ENCODE results near the gene ANKS1A. TPM values are rescaled to one million over a fixed set of nuclear protein-coding genes. Genes with fewer than 3 reads are reported as not detected.

ANKS1A gene
- polyA plus RNA-seq, 3 donors, result 5.4 to 12.7 (median 9.6) TPM

DNA sequence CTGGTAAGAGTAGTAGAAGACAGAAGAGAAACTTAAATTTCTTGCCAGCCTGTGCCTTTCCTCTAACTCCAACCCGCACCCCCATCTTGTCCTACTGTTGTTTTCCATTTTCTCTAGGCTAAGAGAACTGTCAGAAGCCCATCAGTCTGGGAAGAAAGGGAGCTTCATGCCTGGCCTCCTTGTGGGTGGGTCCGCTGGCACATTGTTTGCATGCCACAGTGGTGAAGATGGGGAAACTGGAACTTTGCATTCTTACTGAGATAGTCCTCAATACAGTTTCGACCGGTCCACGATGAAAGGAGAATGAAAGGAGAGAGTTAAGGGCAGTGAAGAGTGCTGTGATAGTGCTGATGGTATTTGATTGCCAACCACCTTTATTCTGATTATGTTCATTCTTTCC, 149.0 kb downstream of the ANKS1A start:
- WGBS, 3 donors, result 94 to 97% (median 96%) methylated on average over 5 of the region's 5 CpGs
- no peak overlapping the region for H3K27ac ChIP-seq (ENCODE audit: low read depth, low read length)

DNA sequence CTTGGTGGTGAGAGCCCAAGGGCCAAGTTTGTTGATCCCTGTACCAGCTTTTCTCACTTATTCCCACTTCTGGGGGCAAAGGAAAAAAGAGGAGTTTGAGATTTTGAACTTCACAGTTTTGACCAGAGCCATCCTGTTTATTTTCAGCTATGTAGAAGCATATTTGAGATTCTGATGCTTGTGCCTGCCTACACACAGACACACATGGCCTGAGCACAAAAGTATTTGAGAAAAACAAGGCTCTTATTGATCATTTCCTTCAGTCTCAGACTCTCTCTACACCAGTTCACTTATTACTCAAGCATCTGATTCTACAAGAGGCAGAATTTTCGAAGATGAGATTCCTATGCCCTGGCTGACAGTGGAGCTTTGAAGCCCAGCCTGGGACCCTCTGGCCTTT, 151.3 kb downstream of the ANKS1A start:
- WGBS, 3 donors, result 79 to 98% (median 91%) methylated on average over 1 of the region's 1 CpG
- no peak overlapping the region for H3K27ac ChIP-seq (ENCODE audit: low read depth, low read length)

DNA sequence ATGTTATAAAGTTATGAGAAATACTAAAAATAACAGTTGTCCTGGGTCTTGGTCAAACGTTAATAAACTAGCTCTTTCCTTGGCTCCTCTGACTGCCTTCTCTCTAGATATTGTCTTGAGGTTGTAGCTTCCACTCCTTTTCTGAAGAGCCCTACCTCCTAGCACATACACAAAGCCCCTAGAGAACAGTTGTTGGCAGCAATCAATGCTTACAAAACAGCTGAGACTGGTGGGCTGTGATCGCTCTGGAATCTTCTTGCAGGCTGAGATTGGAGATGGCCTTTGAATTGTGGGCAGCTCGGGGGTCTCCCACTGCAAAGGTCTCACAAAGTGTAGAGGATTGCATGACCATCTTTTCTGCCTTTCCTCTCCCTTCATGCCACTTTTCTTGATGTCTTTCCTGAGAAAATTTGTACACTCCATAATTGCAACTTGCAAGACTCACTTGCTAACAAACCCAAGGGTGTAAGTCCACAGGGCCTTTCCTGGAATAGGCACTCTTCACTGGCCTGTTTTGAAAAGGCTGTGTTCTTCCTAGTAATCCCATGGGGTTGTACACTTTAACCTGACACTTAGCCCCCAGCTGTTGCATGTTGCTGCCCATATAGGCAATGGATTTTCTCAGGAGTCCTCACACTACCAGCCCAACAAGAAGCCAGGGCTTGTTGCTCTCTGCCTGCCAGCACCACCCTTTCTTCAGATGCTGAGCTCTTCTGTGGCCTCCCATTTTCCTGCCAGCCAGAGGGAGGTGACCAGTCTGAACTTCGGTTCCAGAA, 152.2 kb downstream of the ANKS1A start:
- no peak overlapping the region for H3K27ac ChIP-seq (ENCODE audit: low read depth, low read length)
- WGBS, 3 donors, result 69 to 86% (median 72%) methylated on average over 4 of the region's 4 CpGs

DNA sequence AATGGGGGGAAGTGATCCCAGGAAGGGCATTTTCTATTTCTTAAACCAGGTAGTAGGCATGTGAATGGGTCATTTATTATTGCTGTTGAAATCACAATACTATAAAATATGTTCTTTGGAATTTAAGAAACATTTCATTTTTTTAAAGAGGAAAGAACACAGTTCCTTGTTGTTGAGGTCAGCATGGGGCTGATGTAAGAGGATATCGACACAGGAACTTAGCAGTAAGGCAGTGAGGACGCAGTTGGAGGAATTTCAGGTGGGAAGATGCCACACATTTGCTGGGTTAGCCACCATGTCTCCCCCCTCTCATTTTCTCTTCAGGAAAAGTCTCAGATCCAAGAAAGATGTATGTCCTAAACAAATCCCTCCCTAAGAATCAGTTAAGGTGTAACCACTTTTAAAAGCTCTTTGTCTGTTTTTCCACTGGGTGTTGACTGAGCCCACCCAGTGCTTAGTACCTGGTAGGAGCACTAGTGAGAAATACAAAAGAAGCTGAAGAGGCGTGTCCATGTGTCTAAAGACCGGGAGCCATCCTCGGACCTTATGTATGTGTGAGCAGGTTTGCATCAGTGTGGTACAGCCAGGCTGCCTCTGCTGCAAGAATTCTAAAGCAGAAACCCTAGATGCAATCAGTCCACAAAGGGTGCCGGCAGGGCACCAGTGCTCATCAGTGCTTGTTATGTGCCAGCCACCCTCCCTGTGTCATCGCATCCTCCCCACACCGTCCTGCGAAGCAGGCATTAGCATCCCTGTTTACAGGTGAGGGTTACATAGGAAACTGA, 153.2 kb downstream of the ANKS1A start:
- H3K27ac ChIP-seq (ENCODE audit: low read depth, low read length), result no peak overlapping the region

DNA sequence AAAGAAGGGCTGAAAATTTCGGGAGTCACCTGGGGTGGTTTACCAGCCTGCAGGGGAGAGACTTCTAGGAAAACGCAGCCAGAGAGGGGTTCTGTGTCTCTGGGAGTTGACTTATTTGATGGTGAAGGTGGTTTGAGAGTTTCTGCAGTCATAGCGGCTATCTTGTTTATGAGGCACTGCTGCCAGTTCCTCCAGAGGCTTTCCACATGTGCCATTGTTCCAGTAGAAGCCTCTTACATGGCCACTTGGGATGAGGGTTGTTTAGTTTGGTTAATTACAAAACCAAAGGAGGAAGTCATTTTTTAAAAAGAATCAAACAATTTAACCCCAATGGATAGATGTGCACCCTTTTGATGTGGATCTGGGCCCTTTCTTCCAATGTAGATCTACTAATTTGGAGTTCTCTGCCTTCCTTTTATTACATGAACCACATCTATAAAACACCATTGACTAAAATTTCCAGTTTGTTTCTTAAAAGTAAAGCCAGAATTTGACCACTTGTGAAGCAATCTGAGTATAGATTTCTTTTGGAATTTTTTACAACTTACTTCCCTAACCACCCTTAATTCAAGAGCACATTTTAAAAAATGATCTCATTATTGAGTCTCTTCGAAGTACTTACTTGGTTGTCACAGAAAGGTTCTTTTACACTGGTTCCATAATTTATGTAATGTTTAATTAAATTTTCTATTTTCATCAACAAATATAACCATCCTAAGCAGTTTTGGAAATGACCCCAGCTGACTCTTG, 154.5 kb downstream of the ANKS1A start:
- H3K27ac ChIP-seq (ENCODE audit: low read depth, low read length), result no peak overlapping the region
- 51 to 72% (median 59%) methylated on average over 4 of the region's 4 CpGs for WGBS, 3 donors

More for the DNA sequence above, 153.2 kb downstream of the ANKS1A start:
- WGBS, 3 donors, result 82 to 92% (median 83%) methylated on average over 9 of the region's 9 CpGs

DNA sequence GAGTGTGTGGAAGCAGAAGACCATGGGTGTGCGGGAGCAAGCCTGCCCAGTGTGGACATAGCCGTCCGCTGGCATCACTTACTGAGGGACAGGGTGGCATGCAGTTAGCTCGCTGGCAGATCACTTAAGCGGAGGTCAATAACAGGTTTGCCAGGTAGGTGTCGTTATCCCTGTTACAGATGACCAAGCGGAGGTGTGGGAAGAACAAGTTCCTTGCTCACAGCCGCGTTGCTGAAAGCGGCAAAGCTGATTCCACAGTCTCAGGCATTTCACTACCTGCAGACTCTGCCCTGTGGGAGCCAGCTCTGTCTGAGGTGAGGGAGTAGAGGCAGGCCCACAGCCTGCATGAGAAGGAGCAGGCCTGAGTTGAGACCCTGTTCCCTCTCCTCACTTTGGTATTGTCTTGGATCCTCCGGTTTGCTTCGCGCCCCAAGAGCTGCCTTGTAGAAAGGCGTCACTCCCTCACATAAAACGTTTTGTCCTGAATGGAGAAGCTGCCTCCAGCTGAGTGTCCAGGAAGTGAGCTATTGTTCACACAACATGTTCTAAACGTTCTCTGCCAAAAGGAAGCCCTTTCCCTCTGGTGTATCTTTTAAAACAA, 155.2 kb downstream of the ANKS1A start:
- WGBS, 3 donors, result 55 to 63% (median 57%) methylated on average over 16 of the region's 16 CpGs
- no peak overlapping the region for H3K27ac ChIP-seq (ENCODE audit: low read depth, low read length)

DNA sequence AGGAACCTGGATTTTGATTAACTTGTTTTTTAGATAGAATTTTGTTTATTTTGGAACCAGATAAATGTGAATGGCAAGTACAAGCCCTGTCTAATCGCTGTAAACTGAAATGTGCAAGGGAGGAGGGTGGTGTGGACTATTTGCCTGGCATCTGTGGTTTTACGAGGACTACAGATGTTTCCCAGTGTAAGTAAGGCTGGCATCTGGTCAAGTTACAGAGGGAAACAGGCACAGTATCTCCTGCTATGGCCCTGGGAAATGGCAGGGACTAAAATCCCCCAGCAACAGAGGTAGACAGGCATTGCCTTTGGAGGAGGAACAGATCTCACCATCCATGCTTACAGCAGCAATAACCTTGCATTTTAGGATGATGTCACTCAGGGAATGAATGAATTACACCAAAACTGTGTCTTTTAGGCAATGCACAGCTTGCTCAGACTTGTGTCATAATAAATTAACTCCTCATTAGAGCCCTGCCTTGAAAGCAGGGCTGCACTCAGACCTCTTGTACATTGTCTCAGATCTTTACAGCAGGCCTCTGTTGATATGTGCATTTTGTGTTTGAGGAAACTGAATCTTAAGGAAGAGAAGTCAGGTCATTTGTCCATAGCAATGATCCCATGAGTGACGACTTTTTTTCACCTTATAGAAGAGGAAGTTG, 155.8 kb downstream of the ANKS1A start:
- H3K27ac ChIP-seq (ENCODE audit: low read depth, low read length), result no peak overlapping the region
- WGBS, 3 donors, result 30 to 42% (median 34%) methylated on average over 3 of the region's 3 CpGs

DNA sequence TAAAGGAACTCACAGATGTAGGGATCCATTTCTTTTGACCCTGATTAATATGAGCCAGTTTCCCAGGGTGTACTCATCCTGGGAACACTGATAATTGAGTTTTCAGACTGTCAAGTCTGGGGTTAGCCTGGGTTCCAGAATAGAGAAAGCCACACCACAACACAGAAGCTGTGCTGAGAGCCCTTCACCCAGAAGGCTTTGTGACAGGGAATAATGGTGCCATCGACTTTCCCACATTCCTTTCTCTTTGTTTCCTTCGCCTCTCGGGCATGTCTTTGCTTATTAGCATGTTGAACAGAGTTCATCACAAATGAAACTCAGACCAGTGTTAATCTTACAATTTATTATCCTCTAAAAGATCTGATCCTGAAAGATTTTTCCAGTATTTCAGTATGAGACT, 157.0 kb downstream of the ANKS1A start:
- peak overlapping the region; percentile 69 for H3K27ac ChIP-seq (ENCODE audit: low read depth, low read length)
- 41 to 74% (median 70%) methylated on average over 3 of the region's 3 CpGs for WGBS, 3 donors

DNA sequence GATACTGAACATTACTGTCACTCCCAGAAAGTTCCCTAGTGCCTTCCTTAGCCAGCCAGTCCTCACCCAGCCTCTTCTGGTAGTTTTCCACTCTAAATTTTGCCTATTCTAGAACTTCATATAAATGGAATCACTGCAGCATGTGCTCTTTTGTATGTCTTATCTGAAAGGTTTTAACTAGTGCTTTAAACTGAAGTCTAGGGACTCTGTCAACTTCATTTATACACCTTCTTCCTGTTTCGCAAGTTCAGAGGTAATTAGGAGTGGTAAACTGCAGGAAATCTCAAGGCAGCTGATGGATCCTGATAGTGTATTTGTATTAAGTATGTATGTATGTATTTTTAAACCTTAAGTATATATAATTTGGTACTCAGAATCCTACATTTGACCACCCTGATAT, 157.8 kb downstream of the ANKS1A start:
- H3K27ac ChIP-seq (ENCODE audit: low read depth, low read length), result no peak overlapping the region
- 27 to 71% (median 38%) methylated on average over 1 of the region's 1 CpG for WGBS, 3 donors

DNA sequence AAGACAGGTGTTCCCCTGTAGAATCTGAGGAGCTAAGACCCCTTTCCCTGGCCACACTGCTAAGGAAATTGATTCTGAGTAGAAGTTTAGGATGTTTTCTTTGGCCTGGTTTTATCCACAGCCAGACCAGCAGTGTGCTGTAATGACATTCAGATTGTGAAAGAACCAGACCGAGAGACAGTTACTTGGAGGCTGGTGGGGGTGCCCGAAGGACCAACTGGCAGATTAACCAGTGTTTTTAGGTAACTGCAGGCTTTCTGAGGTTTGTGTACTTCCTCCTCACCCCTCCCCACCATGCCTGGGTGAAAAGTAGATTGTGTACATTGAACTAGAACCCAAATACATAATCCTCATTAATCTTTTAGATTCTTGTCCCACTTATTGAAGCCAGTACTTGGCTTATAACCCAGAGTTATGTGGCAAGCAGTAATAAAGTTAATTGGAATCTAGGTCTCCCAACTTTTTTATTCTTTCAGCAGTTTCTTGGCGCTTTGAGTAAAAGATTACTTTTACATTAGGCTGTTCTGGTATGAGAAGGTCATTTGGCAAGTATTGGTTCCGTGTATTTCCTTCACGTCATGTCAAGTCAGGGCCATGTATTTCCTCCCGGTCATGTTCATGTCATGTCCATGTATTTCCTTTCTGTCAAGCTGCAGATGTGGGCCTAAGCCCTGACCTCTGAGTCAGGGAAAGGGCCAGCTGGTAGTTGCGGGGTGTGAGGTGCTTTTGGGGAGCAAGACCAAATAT, 158.4 kb downstream of the ANKS1A start:
- 26 to 55% (median 28%) methylated on average over 7 of the region's 7 CpGs for WGBS, 3 donors
- H3K27ac ChIP-seq (ENCODE audit: low read depth, low read length), result peak overlapping the region; percentile 60

DNA sequence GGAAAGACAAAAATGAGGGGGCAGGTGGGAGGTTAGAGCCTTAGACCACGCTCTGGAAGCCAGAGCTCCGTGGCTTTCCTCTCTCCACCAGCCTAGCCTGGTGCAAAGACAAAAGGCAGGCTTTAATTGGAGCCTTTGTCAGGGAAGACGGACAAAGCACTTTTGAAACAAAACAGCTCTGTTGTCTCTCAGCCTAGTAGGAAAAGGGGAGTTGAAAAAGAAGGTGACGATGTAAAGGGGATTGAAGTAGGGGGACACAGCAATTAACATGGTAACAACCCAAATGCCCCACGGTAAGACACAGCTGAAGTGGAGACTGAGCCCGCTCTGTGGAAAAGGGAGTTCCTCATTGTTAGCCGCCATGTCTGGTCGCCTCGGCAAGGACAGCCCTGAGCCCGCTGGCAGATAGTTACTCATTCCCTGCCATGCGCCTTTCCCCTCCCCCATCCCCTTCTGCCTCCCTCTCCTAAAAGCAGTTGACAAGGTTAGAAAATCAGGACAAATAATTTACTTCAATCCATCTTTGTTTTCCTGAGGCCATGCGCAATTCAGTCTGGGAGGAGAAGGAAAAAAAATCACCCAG, 159.1 kb downstream of the ANKS1A start:
- no peak overlapping the region for H3K27ac ChIP-seq (ENCODE audit: low read depth, low read length)
- WGBS, 3 donors, result 62 to 74% (median 70%) methylated on average over 12 of the region's 12 CpGs

DNA sequence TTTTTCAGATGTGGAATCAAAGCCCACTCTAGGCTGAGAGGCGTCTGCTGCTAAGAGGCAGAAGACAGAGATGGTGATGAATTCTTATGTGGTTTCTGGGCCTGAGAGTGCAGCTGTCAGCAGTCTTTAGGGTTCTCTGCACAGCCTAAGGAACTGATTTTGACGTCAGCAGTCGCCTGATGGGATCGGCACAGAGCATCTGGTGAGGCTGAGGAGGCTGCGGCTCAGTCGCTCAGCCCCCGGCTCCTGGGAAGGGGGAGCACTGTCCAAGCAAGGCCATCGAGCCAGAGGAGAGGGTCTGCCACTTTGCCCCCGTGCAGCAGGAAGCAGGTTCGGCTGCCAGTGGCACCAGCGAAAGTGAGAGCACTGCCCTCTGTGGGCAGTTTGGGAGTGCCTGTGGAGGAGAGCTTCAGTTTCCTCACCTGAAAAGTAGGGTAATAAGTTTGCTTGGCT, 159.6 kb downstream of the ANKS1A start:
- WGBS, 3 donors, result 43 to 76% (median 51%) methylated on average over 11 of the region's 11 CpGs
- H3K27ac ChIP-seq (ENCODE audit: low read depth, low read length), result no peak overlapping the region

DNA sequence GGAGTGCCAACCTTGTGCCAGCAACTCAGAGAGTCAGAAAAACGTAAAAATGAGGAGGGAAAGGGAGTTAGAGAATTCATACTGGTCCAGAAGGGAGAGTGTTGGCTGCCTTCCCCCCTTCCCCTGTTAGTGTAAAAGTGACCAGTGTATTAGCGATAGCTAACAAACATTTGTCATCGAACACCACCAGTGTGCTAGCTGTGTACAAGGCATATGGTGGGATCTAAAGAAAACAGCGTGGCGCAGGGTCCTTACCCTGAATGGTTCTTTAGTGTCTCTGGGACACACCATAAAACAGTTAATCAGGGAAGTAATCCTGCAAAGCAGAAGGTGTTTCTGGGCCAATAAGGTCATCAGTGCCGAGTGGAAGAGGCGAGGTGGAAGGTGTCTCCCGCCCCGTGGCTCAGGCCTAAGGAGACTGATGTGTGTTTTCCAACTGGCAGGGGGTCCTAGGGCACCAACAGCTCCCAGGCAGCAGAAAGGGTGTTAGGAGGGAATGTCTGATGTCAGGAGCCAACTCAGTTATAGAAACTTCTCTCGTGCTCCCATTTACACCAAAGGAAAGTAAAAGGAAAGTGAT, 160.2 kb downstream of the ANKS1A start:
- 80 to 95% (median 81%) methylated on average over 10 of the region's 10 CpGs for WGBS, 3 donors
- no peak overlapping the region for H3K27ac ChIP-seq (ENCODE audit: low read depth, low read length)

DNA sequence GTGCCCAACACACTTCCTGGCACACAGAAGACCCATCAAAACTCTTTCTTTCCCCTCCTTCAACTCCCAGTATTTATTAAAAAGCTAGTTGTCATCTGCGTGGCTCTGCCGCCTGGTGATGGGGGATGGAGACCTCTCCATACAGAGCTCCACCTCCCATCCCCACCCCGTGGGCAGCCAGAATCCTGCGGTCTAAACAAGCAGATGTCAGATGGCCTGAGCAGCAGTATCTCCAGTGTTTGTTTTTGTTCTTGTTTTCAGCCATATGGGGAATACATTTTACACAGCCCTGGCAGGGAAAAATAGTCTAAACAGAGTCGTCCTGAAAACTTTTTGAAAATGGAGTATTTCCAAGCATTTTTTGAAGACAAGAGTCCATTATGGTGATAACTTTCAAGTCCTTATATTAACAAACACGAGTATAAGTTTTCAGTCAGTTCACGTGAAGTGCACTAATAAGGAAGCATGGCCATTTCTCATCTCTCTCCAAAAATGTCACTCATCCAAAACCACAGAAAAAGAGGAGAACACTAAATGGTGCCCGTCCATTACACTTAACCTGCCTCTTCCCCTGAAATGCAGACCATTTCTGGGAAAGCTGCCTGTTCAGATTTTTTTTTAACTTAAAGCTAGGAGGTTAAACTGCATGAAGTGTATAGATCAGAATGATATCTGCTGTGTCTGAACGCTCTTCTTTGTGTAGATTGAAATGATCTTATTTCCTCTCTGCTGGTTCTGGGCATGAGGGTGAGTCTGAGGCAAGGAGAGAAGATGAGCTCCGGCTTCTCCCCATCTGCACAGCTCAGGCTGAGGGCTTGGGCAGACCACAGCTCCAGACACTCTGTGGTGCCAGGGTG, 161.1 kb downstream of the ANKS1A start:
- no peak overlapping the region for H3K27ac ChIP-seq (ENCODE audit: low read depth, low read length)
- WGBS, 3 donors, result 30 to 74% (median 35%) methylated on average over 10 of the region's 10 CpGs

DNA sequence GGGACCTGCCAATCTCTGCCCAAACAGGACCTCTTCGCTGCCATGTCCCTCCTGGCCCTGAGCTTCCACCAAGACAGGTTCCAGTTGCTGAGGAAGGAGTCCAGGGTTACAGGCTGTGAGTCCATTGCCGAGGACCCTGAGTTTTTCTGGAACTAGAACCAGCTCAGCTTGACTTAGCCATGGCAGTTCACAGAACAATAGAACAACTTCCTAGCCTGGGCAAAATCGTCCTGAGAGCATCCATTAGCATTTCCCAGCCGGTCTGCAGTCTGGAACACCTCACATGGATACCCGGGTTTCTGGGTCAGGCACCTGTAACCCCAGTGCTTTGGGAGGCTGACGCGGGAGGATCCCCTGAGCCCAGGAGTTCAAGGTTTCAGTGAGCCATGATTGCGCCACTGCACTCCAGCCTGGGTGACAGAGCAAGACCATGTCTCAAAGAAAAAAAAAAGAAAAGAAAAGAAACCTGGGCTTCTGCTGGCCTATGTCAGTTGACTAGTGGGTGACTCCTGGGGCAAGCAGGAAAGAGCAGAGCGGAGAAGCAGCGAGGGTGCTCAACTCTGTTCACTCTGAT, 161.8 kb downstream of the ANKS1A start:
- 76 to 91% (median 79%) methylated on average over 10 of the region's 10 CpGs for WGBS, 3 donors
- no peak overlapping the region for H3K27ac ChIP-seq (ENCODE audit: low read depth, low read length)

DNA sequence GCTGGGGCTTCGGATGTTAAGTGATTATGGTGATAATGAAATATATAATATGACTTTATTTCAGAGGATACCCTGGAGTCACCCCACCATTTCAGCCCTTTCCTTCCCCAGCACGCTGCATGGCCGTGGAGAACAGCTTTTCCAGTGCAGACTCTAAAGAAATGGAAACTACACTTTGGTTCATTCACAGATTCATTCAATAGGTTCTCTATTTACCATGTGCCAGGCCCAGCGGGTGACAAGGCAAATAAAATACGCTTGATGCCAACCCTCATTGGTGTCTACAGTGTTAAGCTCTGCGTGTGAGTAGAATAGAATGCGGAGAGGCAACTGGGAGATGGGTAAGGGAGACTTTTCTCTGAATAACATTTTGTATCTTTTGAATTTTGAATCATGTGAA, 162.3 kb downstream of the ANKS1A start:
- no peak overlapping the region for H3K27ac ChIP-seq (ENCODE audit: low read depth, low read length)
- 95 to 99% (median 96%) methylated on average over 7 of the region's 7 CpGs for WGBS, 3 donors
